HT-29 (cell line): ENCODE results near the gene CLDN18. TPM values are rescaled to one million over a fixed set of nuclear protein-coding genes. Genes with fewer than 3 reads are reported as not detected.

Experiments used
- DNase-seq: peaks from one replicate; pipeline ENCODE4 v3.0.0-alpha.2; 2015; ENCODE audit warnings: low spot score
- total RNA-seq: library from RNA; depleted of rRNA; stranded (reverse); fragments of >200 nt; shearing (Covaris generic); gene quantifications from 2 replicates; pipeline ENCODE4 v1.2.3, GENCODE V29; 2014; rRNA removed

CLDN18 gene
- total RNA-seq: 0.05 TPM in 1 of 2 replicates, not detected in the other

- DNase-seq: no peak
These were observed at the start of gene CLDN18 for GRCh38 chr3:138009476-138010272. CLDN18 (plus strand) TSS chr3:138010165; CDS start chr3:138010226, 61 bp downstream.

DNA sequence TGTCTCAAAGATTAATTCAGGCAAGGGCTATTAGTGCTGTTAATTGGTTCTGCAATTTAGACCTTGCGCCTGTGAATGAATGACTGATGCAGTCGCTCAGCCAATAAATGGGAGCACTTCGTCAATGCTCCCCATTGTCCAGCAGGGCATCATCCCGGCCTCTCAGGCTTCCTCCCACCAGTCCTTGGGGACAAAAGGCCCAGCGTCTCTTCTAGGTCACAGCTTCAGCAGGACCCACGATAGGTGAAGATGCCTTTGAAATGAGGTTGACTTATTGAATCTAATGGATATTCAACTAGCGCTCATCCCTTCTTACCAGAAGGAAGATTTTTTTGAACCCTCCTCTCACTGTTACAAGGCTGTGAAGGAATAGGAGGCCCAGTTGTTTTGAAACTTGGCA, 47.7 kb upstream of the CLDN18 start:
- DNase-seq: no peak

DNA sequence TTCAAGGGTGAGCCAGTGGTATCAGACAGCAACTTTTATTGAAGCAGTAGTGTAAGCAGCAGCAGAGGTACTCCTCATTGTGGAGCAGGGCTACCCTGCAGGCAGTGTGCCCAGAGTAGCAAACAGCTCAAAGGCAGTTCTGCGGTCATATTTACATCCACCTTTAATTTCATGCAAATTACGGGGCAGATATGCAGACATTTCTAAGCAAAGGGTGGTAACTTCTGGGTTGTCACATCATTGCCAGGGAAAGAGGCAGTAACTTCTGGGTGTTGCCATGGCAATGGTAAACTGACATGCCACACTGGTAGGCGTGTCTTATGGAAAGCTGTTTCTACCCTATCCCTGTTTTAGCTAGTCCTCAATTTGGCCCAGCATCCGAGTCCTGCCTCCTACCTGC, 46.5 kb upstream of the CLDN18 start:
- DNase-seq: no peak

GRCh38 chr3:137970914-137971831, 38.8 kb upstream of the CLDN18 start:
- DNase-seq: peak; percentile 87

- no peak for DNase-seq
These were observed 37.6 kb upstream of the CLDN18 start for GRCh38 chr3:137972396-137972795.

DNA sequence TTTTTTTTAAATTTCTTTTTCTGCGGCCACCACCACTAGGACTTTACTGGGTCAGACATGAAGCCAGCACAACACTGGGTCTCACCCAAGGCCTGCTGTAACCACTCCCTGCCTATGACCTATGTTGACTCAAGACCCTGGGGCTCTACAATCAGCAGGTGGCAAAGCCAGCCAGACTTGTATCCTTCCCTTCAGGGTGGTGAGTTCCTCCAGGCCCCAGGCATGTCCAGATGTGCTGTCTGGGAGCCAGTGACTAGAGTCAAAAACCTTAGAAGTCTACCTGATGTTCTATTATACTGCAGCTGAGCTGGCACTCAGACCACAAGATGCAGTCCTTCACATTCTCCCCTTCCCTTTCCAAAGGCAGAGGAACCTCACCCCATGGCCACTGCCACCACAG, 31.6 kb upstream of the CLDN18 start:
- no peak for DNase-seq

DNA sequence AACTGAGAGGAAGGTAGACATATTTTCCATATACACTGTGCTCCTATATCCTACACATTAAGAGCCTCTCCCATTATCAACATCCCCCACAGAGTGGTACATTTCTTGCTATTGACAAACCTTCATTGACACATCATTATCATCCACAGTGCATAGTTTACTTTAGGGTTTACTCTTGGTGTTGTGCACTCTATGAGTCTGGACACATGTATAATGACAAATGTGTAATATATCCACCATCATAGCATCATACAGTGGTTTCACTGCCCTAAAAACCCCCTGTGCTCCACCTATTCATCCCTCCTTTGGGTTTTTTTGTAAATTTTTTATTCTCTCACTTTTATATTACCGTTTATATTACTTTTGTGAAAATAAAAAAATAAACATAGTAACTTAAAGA, 22.2 kb upstream of the CLDN18 start:
- DNase-seq: no peak

GRCh38 chr3:137988152-137988551, 21.8 kb upstream of the CLDN18 start:
- no peak for DNase-seq

GRCh38 chr3:137988982-137989381, 21.0 kb upstream of the CLDN18 start:
- no peak for DNase-seq

- no peak for DNase-seq
These were observed 19.5 kb upstream of the CLDN18 start for GRCh38 chr3:137990427-137990826.

- no peak for DNase-seq
These were observed 17.4 kb upstream of the CLDN18 start for GRCh38 chr3:137992592-137992991.

GRCh38 chr3:137998121-137999042, 11.6 kb upstream of the CLDN18 start:
- DNase-seq: no peak

- DNase-seq: no peak
These were observed 6.9 kb upstream of the CLDN18 start for GRCh38 chr3:138003069-138003468.

GRCh38 chr3:138005627-138006026, 4.3 kb upstream of the CLDN18 start:
- no peak for DNase-seq

- DNase-seq: no peak
These were observed 2.1 kb upstream of the CLDN18 start for GRCh38 chr3:138007898-138008297.

DNA sequence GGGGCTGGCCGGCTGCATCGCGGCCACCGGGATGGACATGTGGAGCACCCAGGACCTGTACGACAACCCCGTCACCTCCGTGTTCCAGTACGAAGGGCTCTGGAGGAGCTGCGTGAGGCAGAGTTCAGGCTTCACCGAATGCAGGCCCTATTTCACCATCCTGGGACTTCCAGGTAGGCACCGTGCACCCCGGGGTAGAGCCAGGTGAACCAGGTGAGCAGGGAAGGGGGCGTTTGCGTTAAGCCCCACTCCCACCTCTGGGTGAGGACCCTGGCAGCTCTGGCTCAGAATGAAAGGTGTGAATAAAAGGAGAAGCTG, 267 bp downstream of the CLDN18 start:
- no peak for DNase-seq

- no peak for DNase-seq
These were observed 1.8 kb downstream of the CLDN18 start for GRCh38 chr3:138011722-138012121.

DNA sequence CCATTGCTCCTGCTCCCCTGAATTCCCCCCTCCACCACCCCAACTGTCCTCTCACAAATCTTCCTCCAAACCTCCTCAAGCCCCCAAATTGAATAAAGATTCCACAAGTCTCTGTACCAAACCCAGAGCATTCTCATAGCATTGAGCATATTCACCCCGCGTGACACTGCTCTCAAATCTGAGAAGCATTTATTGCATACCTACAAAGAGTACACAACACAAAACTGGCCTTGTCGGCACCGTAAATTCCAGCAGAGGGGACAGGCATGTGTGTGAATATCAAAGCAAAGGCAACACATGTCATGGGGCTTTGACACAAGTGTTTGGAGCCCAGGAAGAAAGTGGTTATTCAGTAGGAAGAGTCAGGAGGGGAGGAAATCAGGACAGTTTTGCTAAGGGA, 2.6 kb downstream of the CLDN18 start:
- DNase-seq: no peak

DNA sequence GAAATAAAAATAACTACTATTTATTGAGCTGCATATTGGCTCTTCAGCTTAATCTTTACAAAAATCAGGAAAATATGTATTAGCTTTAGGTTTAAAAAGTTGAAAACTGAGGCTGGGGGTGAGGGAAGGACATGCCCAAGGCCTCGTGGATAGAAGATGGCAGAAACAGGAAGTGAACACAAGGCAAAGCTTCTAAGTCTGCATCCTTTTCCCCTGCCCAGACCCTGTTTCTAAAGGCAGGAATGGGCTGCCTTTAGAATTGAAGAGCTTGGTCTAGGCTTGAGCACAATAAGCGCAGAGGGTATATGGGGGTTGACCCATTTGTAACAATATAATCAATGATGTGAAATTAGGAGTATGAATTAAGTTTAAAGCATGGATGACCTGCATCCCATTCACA, 6.1 kb downstream of the CLDN18 start:
- no peak for DNase-seq

DNA sequence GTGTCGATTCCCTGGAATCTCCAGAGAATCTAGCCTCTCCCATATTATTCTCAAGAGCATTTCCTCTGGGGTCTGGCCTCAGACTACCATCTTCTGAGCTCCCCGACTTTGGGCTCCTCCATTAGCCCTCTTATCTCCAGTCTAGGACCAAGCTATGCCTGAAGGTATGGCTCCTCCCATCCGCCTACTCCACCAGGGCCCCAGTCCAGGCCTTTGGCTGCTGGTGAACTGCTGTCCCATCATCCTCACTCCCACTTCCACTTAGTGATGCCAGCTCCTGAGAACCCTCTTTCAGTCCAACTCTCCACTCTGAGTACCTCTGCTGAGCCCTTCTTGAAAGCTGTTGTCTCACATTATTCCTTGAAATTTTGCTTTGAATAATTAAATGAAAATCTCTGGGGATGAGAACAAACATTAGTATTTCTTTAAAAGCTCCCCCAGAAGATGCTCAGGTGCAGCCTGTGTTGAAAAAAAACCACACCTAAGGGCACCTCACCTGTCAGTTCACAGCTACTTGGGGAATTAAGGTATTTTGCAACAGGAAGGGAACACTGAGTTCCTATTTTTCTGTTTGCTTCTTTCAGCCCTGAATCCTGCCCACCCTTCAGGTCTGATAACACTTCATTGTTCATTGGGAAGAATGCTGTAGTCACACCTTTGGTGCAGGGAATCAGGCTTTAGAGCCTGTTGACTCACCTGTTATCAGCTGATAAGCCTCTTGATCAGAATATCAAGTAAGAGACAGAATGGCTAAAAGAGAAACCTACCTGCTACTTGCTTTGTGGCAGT, 9.5 kb downstream of the CLDN18 start:
- DNase-seq: no peak

DNA sequence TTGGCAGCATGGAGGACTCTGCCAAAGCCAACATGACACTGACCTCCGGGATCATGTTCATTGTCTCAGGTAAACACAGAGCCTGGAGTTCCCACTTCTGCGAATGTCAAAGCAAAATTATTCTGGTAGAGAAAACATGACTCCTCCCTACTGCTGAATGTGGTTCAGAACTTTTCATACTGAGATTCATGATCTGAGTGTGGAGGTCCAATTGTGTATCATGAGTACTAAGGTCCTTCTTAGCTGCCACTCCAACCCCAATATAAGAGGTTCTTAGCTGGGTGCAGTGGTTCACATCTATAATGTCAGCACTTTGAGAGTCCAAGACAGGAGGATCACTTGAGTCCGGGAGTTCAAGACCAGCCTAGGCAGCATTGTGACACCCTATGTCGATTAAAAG, 13.8 kb downstream of the CLDN18 start:
- DNase-seq: no peak
